ENCODE data around the gene GP1BA. TPM values are rescaled to one million over a fixed set of nuclear protein-coding genes. Genes with fewer than 3 reads are reported as not detected.
A peak's percentile ranks its signal among the peaks of the same experiment; 100 is the strongest.

The GP1BA gene
- total and polyA plus RNA-seq, 10 of the 15 experiments (the other 5 are each of a cell fraction or from before 2014, with no cell fraction given) = 0.04 to 0.67 (median 0.28) TPM; not detected in 1

- POLR2A ChIA-PET = interaction anchor here (0.5 to 1.3 kb wide), 3 partner anchors 15 to 122 kb away, joined by 3 to 4 read pairs (median 3); partner anchors contain the start of genes ENO3 and SPAG7
These were observed 3.6 kb downstream of the GP1BA start for GRCh38 chr17:4935650-4936049.

DNA sequence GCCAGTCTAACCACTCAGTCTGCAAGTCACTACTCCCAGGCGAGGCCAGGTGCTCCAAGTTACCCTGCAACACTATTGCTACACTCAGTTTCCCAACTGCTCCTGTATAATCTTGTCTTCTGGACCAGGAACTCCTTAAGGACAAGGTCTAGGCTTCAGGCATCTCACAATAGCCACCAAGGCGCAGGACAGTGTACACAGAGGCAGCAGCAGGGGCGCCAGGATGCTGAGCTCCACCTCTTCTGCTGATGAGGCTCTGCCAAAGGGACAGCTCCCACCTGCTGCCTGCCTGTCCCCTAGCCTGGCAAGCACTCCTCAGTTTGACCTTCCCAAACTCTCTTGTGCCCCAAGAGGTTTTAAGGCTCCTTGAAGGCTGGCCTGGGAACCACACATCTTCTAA is 4.4 kb downstream of the GP1BA start:
- no peak overlapping the region for H3K27ac ChIP-seq (ENCODE audit: control insufficient read depth, insufficient read depth)
- ChIA-PET SMC1A (ENCODE audit: uncharacterized antibody, unreplicated experiment) (no interaction called here), POLR2A (interaction anchor here (1.0 to 1.3 kb wide), 2 partner anchors 15 to 31 kb away, joined by 3 read pairs; partner anchors contain the start of genes ENO3 and SPAG7), CTCF (interaction anchor here (1.0 kb wide), 1 partner anchor 28 kb away, joined by 3 read pairs; no protein-coding TSS in a partner anchor), RAD21 (ENCODE audit: unreplicated experiment) (no interaction called here)
- H3K79me2 ChIP-seq (ENCODE audit: control insufficient read depth, insufficient read depth, low read length) = peaks cover 33% of the 10 kb centered on the region
- ATAC-seq (no peak), DNase-seq (ENCODE audit: low read depth, low spot score) (no peak), FAIRE-seq (no peak)
- in situ Hi-C loops (cut with MboI) = no loop called here
- no TSS peak for BruUV-seq (replicated peaks)
- H3K4me3 ChIP-seq = no peak overlapping the region
- peaks cover 31% of the 10 kb centered on the region for H3K4me1 ChIP-seq (ENCODE audit: control insufficient read depth, insufficient read depth, low read length)
- H3K27me3 ChIP-seq (replicated peaks in 1 of 2; ENCODE audit: control insufficient read depth in 2 of 2, insufficient read depth in 2 of 2, low read length in 1 of 2) = no peaks in the 10 kb centered on the region
- H3K36me3 ChIP-seq (ENCODE audit: control insufficient read depth in 2 of 2, insufficient read depth in 2 of 2, low read length in 1 of 2) = peaks cover 4 to 14% of the 10 kb centered on the region in 2 experiments; a peak in 3 of 4 replicates
- H2AFZ ChIP-seq (ENCODE audit: control insufficient read depth, low read depth, low read length) = no peak overlapping the region
- intact Hi-C loops (cut with micrococcal nuclease; ENCODE audit: unreplicated experiment) = no loop called here
- H3K9me3 ChIP-seq (replicated peaks; ENCODE audit: control insufficient read depth, insufficient read depth, low read length) = no peaks in the 10 kb centered on the region
- H4K20me1 ChIP-seq (ENCODE audit: control insufficient read depth, insufficient read depth) = no peaks in the 10 kb centered on the region
- 98% methylated on average over 3 of the region's 3 CpGs for WGBS (ENCODE audit: insufficient coverage, insufficient replicate concordance, low lambda C conversion rate, missing lambda C conversion rate)
- no peak overlapping the region for H3K4me2 ChIP-seq (ENCODE audit: control insufficient read depth, insufficient read depth)
- no peak overlapping the region for H3K9ac ChIP-seq (ENCODE audit: control insufficient read depth, insufficient read depth, low read length)
- TF ChIP-seq NBN (IDR thresholded peaks at IDR 0.05) = no peak
- TF ChIP-seq YY1 (IDR thresholded peaks at IDR 0.05; ENCODE audit: low read depth, low read length) = no peak
- no peak for TF ChIP-seq CTCF (IDR thresholded peaks at IDR 0.05 in 2 of 3, conservative IDR thresholded peaks at IDR 0.05 in 1 of 3; ENCODE audit: control insufficient read depth in 2 of 3, extremely low read depth in 1 of 3, insufficient read depth in 1 of 3, low read depth in 3 of 3, low read length in 3 of 3)
- no peak for TF ChIP-seq SREBF2 (IDR thresholded peaks at IDR 0.05; ENCODE audit: low read length)
- TF ChIP-seq MTA2 (IDR thresholded peaks at IDR 0.05; ENCODE audit: low read depth) = no peak
- TF ChIP-seq, protein P1, sequence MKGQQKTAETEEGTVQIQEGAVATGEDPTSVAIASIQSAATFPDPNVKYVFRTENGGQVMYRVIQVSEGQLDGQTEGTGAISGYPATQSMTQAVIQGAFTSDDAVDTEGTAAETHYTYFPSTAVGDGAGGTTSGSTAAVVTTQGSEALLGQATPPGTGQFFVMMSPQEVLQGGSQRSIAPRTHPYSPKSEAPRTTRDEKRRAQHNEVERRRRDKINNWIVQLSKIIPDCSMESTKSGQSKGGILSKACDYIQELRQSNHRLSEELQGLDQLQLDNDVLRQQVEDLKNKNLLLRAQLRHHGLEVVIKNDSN (IDR thresholded peaks at IDR 0.05; ENCODE audit: borderline replicate concordance, extremely low read length, insufficient read depth, low read depth, low read length) = no peak
- TF ChIP-seq SP1 (IDR thresholded peaks at IDR 0.05; ENCODE audit: low read depth, low read length) = no peak
- TF ChIP-seq ATF7 (IDR thresholded peaks at IDR 0.05; ENCODE audit: low read depth) = no peak
- no peak for TF ChIP-seq MYB (IDR thresholded peaks at IDR 0.05; ENCODE audit: borderline replicate concordance, low read depth, low read length)

More at GRCh38 chr17:4935650-4936049, 3.6 kb downstream of the GP1BA start:
- Histone ChIP-seq H3K9me3 (replicated peaks; ENCODE audit: control insufficient read depth, insufficient read depth, low read length) (no peaks in the 10 kb centered on the region), H3K9ac (ENCODE audit: control insufficient read depth, insufficient read depth, low read length) (no peak overlapping the region), H3K27ac (ENCODE audit: control insufficient read depth, insufficient read depth) (no peak overlapping the region), H4K20me1 (ENCODE audit: control insufficient read depth, insufficient read depth) (no peaks in the 10 kb centered on the region), H3K79me2 (ENCODE audit: control insufficient read depth, insufficient read depth, low read length) (peaks cover 25% of the 10 kb centered on the region), H3K4me1 (ENCODE audit: control insufficient read depth, insufficient read depth, low read length) (peaks cover 32% of the 10 kb centered on the region), H3K36me3 (ENCODE audit: control insufficient read depth in 2 of 2, insufficient read depth in 2 of 2, low read length in 1 of 2) (peaks cover 4 to 14% of the 10 kb centered on the region in 2 experiments; a peak in 3 of 4 replicates), H2AFZ (ENCODE audit: control insufficient read depth, low read depth, low read length) (no peak overlapping the region), H3K4me3 (no peak overlapping the region), H3K4me2 (ENCODE audit: control insufficient read depth, insufficient read depth) (no peak overlapping the region), H3K27me3 (replicated peaks in 1 of 2; ENCODE audit: control insufficient read depth in 2 of 2, insufficient read depth in 2 of 2, low read length in 1 of 2) (no peaks in the 10 kb centered on the region)
- in situ Hi-C loops (cut with MboI) (no loop called here), intact Hi-C loops (cut with micrococcal nuclease; ENCODE audit: unreplicated experiment) (no loop called here)
- TF ChIP-seq CHD2 (IDR thresholded peaks at IDR 0.05; ENCODE audit: borderline replicate concordance, low read depth, low read length) (no peak), CBX5 (IDR thresholded peaks at IDR 0.05; ENCODE audit: low read depth) (no peak), RB1 (IDR thresholded peaks at IDR 0.05; ENCODE audit: borderline replicate concordance) (no peak), POLR2A (IDR thresholded peaks at IDR 0.05; ENCODE audit: low read depth, low read length) (0 out of 2 replicates have a peak, but pooled peaks have one; percentile 22), TCF12 (IDR thresholded peaks at IDR 0.05; ENCODE audit: low read depth, low read length) (no peak), SMARCA5 (IDR thresholded peaks at IDR 0.05) (no peak), JUND (IDR thresholded peaks at IDR 0.05; ENCODE audit: low read depth, low read length) (no peak)
- TF ChIP-seq, protein P2, sequence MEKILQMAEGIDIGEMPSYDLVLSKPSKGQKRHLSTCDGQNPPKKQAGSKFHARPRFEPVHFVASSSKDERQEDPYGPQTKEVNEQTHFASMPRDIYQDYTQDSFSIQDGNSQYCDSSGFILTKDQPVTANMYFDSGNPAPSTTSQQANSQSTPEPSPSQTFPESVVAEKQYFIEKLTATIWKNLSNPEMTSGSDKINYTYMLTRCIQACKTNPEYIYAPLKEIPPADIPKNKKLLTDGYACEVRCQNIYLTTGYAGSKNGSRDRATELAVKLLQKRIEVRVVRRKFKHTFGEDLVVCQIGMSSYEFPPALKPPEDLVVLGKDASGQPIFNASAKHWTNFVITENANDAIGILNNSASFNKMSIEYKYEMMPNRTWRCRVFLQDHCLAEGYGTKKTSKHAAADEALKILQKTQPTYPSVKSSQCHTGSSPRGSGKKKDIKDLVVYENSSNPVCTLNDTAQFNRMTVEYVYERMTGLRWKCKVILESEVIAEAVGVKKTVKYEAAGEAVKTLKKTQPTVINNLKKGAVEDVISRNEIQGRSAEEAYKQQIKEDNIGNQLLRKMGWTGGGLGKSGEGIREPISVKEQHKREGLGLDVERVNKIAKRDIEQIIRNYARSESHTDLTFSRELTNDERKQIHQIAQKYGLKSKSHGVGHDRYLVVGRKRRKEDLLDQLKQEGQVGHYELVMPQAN (conservative IDR thresholded peaks at IDR 0.05) = no peak
- ChIA-PET SMC1A (ENCODE audit: uncharacterized antibody, unreplicated experiment) (no interaction called here), RAD21 (ENCODE audit: unreplicated experiment) (no interaction called here), CTCF (interaction anchor here (1.0 kb wide), 1 partner anchor 27 kb away, joined by 3 read pairs; no protein-coding TSS in a partner anchor)
- ATAC-seq (no peak), DNase-seq (ENCODE audit: low read depth, low spot score) (no peak), FAIRE-seq (no peak)
- BruUV-seq (replicated peaks) = no TSS peak
